GM21360 (cell line): ENCODE data around the gene PLXNA2.

Experiments used
- ATAC-seq: cut with Tn5 transposase; IDR thresholded peaks from one replicate; pipeline ENCODE4 v1.9.1; 2021; ENCODE audit warnings: mild to moderate bottlenecking, moderate library complexity; ENCODE audit not compliant: unreplicated experiment

The PLXNA2 gene

DNA sequence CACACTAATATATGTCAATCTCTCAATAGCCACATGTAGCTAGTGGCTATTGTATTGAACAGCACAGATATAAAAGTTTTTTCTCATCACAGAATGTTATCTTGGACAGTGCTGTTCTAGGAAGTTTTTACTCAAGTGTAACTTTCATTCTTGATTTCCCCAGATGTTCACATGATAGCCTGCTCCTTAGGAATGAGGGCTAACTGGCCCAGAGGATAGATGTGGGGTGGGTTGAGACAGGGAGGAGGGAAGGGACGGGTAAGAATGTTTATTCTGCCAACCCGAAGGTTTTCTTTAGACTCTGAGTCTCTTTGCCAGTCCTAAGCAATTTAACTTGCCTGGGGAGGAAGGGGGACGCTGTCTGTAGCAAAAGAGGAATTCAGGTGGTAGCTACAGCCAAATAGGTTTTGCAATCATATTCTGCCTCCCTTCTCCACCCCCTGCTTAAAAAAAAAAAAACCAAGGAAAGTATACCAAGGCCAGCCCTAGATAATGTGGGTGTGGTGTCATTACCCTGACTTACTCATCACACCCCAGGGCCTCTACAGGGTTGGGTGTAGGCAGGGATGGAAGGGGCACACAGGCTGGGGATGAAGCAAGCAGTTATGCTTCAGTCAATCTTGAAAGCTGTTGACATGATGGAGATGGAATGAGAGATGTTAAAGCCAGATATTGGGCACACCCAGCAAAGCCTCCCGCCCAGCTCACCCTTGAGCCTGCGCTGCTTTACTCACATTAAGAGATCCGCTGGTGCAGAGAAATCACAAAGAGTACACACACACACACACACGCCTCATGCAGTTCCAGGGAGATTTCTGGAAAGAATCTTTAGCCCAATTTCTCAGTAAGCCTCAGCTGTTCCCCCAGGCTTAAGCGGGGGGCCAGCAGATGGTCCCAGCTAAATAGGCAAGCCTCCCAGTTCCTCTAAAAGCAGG, 59.9 kb downstream of the PLXNA2 start:
- ATAC-seq, result no peak

DNA sequence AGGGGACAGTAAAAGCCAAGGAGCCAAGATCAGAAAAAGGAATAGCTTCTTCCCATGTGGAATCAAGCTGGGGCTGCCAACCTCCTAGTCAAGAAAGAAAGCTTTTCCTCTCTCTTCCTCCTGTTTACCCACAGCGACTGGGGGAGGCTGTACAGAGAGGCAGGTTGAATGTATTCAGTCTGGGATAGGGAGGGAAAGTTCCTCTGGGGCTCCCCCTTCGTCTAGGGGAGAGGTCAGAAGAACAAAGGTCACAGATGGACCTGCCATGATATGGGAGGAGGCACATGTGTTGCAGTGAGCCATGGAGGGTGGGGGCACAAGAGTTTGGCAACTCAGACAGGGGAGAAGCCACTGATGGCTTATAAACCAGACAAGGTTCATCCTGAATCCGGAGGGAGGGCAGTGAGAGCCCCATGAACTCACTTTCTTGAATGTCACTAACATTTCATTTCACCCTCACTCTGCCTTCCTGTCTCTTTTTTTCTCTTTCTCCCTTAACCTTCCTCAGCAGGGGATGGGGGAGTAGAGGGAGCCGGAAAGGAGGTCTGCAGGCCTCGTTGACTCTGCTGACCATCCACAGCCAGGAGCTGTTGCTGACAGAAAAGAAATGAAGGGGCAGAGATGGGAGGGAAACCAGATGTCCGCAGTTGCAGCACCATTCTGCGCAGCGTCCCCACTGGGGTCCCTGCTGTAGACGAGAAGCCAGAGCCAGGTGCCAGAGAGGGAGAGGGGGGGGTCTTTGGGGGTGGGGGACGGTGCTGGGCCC, 61.1 kb downstream of the PLXNA2 start:
- ATAC-seq, result no peak

DNA sequence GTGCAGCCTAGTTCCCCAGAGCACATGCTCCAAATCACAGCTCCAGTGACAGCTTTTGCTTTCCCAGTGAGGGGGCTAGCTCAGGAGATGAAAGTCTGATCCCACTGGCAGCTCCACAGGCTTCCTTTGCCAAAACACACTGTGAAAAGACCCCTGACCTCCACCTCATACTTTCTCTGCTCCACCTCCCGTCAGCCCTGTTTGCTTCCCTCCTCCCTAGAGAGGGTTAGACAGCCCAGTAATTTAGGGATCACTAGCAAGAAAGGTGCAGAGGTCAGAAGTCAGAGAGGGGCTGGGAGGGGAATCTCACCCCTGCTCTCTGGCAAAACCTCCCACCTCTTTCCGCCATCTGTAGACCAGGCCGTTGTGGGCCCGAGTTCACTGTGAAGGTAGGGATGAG, 62.8 kb downstream of the PLXNA2 start:
- no peak for ATAC-seq

GRCh38 chr1:208180421-208180820, 63.8 kb downstream of the PLXNA2 start:
- no peak for ATAC-seq

DNA sequence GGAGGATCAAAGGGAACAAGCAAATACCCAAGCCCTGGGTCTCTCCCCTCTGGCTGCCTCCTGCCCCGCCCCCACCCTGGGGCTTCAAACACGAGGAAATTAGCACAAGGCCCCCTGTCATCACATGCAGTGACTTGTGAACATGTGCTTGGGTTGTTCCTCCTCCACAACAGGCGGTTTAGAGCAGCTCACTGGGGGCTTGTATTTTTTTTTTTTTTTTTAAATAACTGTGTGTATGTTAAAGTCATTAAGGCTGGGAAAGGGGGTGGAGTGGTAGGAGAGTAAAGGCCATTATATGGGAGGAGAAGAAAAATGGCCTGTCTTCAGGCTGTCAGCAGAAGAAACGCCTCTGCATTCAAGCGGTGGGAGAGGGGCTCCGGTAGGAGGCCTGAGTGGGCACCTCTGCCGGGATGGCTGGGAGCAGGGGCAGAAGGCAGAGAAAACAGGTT, 64.2 kb downstream of the PLXNA2 start:
- ATAC-seq, result no peak

GRCh38 chr1:208179263-208179816, 64.8 kb downstream of the PLXNA2 start:
- ATAC-seq, result no peak

DNA sequence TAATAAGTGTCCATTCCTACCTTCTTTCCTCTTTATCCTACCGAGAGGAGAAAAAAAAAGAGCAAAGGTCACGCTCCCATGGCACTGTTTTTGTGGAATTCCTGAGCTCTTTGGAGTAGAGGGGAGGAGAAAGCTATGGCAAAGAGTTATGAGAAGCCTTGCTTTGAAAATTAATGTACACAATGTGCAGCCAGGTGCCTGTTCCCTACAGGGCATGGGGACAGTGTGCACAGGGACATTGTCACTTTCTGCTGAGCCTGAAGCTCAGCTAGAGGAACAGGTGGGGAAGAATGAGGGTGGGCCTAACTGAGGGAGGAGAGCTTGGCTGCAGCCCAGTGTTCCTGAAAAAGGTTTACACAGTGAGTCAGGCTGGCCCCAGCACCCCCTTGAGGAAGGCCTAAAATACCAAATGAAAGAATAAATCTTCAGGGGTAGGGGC, 66.1 kb downstream of the PLXNA2 start:
- ATAC-seq, result no peak

GRCh38 chr1:208177656-208178055, 66.5 kb downstream of the PLXNA2 start:
- peak; percentile 70 for ATAC-seq

- no peak for ATAC-seq
Observed at GRCh38 chr1:208176649-208177048, 67.5 kb downstream of the PLXNA2 start.

- no peak for ATAC-seq
Observed at GRCh38 chr1:208175508-208175895, 68.7 kb downstream of the PLXNA2 start.

DNA sequence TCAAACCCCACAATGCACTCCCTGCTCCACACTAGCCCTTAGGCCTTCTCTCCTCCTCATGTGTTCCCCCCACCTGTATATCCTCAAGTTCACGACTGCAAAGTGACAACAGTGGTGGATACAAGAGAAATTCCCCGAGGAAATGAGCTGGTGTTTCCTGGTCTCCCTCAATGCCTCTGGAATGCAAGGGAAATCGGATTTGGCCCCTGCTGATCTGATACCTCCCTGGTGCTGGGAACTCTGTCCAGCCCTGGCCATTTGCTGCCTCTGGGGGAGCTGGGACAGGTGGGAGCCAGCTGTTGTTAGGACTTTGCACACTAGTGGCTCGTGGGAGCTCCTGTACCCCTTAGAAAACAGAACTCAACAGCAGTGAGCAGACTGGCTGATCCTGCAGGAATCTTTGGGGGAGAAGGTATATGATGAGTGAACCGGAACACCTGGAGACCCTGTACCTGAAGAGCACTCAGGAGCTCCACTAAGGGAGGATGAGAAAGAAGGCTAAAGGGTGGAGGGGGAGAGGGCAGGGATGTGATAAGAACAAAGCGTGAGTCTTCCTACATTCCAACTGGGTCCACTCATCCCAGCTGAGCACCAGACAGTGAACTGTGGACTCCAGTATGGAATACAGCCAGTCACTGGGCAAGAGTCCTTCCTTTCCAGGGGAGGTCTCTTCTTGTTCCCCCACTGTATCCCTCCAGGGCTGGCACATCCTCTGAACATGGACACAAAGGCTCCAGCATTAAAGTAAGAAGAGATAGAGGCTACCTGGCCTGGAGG, 69.3 kb downstream of the PLXNA2 start:
- ATAC-seq, result no peak

GRCh38 chr1:208174200-208174599, 70.0 kb downstream of the PLXNA2 start:
- no peak for ATAC-seq

DNA sequence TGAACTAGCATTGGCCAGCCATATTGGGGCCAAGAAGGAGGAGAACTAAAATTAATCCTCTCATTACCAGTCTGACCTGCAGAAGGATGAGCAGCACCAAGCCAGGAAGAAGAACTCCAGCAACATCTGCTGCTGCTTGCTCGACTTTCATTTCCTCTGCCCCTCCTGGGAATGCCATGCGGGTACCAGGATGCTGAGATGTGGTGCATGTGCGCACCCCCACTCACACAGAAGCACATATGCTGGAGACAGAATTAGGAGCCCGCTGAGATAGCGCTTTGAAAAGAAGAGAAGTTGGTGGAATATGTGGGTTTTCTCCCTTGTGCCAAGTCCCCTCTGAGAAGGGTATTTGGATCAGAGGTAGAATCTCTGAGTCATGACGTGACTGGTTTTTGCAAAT, 70.4 kb downstream of the PLXNA2 start:
- ATAC-seq, result no peak

DNA sequence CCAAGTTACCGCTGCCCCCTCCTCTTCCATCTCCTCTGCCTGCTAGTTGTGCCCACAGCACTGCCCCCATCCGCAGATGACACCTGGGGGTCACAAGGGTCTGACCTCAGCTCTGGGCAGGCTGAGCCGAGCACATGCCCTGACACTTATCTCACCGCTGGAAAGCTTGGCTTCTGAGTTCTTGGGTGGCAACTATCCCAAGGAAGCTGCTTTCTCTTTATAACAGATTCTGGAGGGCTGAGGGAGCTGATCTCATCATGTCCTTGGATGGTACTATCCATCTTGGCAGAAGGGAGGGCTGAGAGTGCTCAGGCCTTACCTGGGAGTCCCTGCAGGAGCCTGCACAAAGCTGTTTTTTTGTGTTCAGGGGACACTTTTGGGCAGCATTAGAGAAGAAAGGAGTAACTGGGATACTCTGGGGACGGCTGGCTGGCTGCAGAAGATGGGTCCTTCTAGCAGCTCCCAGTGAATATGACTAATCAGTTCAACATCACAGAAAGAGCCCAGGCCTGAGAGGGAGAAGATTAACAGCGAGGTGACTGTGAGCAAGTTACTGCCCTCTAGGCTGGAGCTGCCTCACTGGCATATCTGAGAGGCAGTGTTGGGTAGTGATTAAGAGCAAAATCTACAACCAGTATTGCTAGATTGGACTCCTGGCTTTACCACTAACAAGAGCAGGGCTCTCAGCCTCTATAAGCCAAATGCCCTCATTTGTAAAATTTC, 71.6 kb downstream of the PLXNA2 start:
- no peak for ATAC-seq

DNA sequence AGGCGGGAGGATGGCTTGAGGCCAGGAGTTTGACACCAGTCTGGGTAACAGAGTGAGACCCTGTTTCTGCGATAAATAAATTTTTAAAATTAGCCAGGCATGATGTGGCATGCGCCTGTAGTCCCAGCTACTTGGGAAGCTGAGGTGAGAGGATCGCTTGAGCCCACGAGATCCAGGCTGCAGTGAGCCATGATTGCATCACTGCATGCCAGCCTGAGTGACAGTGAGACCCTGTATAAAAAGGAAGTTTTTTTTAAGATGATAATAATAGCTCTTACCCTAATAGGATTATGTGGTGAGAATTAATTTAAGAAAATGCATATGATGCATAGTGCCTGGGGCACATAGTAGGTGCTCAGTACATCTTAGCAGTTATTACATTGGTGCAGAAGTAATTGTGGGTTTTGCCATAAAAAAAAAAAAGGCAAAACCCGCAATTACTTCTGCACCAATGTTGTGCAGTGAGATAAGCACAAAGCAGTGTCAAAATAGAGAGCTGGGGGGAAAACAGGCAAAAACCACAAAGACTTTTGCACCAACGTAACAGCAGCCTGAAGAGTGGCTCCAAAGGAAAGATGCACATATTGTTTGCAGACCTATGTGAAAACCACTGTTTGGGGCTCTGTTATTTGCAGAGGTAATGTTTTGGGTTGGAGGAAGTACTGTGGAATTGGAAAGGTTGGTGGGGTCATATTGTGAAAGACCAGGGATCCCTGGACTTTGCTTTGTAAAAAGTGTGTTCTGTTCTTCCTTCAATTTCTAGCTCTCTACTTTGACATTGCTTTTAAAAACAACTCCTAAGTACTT, 72.4 kb downstream of the PLXNA2 start:
- ATAC-seq, result no peak

DNA sequence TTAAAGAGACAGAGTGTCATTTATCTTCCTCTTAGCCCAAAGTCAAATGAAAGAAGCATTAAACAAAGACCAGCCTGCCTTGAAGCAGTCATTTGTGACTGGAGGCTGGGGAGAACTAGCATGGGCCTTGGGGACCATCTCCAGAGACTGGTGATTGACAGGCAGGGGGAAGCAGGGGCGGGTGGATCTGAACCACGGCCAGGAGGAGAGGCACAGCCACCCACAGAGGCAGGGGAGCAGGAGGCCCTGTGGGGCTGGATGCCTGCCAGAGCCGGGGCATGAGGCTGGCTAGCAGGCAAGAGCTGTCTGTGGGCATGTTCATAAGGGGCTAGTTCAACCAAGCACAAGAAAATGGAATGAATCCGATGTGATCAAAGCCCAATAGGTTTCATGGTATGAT, 73.9 kb downstream of the PLXNA2 start:
- no peak for ATAC-seq

DNA sequence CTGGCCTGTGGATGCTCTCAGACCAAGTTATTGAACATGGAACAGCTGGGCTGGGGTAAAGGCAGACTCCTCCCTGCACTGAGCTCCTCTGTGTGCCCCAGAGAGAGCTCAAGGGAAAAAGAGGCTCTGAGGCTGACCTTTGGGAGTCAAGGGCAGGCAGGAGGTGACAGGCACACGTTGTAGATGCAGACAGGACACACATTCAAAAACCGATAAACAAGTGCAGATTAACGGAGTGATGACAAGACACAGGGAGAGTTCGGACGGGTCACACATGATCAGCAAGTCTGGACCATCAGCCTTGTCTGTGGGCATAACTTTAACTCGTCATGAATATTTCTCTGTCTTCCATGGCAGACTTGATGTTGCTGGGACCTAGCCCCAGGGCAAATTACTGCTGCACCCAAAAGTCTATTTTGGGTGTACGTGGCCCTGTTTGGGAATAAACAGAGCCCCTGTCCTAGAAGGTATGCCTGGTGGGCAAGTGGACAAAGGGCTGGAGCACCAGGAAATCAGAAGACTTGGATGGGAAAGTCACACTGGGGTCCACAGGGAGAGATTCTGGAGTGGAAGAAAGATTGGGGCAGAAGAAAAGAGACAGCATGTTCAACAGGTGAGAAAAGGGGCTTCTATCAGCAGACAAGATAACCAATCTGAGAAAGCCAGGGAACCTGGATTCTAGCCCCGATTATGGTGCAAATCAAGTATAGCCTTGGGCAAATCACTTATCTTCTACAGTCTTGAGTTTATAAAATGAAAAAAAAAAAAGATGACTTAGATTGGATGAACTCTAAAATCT, 74.9 kb downstream of the PLXNA2 start:
- ATAC-seq, result no peak

GRCh38 chr1:208167261-208167869, 76.8 kb downstream of the PLXNA2 start:
- no peak for ATAC-seq
